Upper lobe of right lung (tissue), 1 donor: Measurements from ENCODE around the gene ZAR1. TPM values are rescaled to one million over a fixed set of nuclear protein-coding genes. Genes with fewer than 3 reads are reported as not detected.

ENCODE experiments used
- ATAC-seq: fragments of 200-7000 bp; cut with Tn5 transposase; one replicate; pipeline ENCODE4 v1.9.1; 2020; ENCODE audit warnings: mild to moderate bottlenecking, moderate library complexity
- DNase-seq: peaks from one replicate; pipeline ENCODE4 v3.0.0-alpha.2; 2020
- H3K27ac ChIP-seq: fragments of 200-600 bp; one replicate; pipeline ENCODE4 v1.8.0; 2022
- H3K27me3 ChIP-seq: fragments of 200-600 bp; one replicate; pipeline ENCODE4 v1.8.0; 2022; ENCODE audit warnings: mild to moderate bottlenecking
- H3K36me3 ChIP-seq: fragments of 200-600 bp; one replicate; pipeline ENCODE4 v1.8.0; 2022
- H3K4me1 ChIP-seq: fragments of 200-600 bp; one replicate; pipeline ENCODE4 v1.8.0; 2022
- H3K4me3 ChIP-seq: fragments of 200-600 bp; one replicate; pipeline ENCODE4 v1.8.0; 2022; ENCODE audit warnings: mild to moderate bottlenecking
- H3K9me3 ChIP-seq: fragments of 200-600 bp; one replicate; pipeline ENCODE4 v1.8.0; 2022
- CTCF ChIP-seq: fragments of 200-600 bp; IDR thresholded peaks from one replicate; pipeline ENCODE4 v1.8.0; 2022; ENCODE audit warnings: antibody characterized with exemption
- intact Hi-C: fragments of 100-400 bp; cut with DNase I; formaldehyde crosslinking; loops from one replicate; pipeline ENCODE4 v1.11.0; 2022
- total RNA-seq: library from RNA; stranded (reverse); fragmentation: NEBNext Ultra II Directional; extraction: Animal tissue kit (Norgen Biotek cat#: 25700); gene quantifications from one replicate; pipeline ENCODE4 v1.2.1, GENCODE V29; 2021
- donor health status: DM: no; HTN: yes; CAD: no; lungs with severe emphysema.

ZAR1 gene
- total RNA-seq, 1 donor from 2014 or later, result 0.55 TPM

- H3K27ac ChIP-seq, result no peak overlapping the region
- peaks cover 10% of the 10 kb centered on the region for H3K4me1 ChIP-seq
- H3K9me3 ChIP-seq, result no peaks in the 10 kb centered on the region
- ATAC-seq, result no peak
- H3K4me3 ChIP-seq, result no peak overlapping the region
- intact Hi-C loops, result no loop called here
- H3K27me3 ChIP-seq, result peaks cover 55% of the 10 kb centered on the region
- H3K36me3 ChIP-seq, result no peaks in the 10 kb centered on the region
- TF ChIP-seq CTCF, result no peak
- DNase-seq, result no peak
Measured at GRCh38 chr4:48491514-48492176, 1.6 kb downstream of the ZAR1 start.

DNA sequence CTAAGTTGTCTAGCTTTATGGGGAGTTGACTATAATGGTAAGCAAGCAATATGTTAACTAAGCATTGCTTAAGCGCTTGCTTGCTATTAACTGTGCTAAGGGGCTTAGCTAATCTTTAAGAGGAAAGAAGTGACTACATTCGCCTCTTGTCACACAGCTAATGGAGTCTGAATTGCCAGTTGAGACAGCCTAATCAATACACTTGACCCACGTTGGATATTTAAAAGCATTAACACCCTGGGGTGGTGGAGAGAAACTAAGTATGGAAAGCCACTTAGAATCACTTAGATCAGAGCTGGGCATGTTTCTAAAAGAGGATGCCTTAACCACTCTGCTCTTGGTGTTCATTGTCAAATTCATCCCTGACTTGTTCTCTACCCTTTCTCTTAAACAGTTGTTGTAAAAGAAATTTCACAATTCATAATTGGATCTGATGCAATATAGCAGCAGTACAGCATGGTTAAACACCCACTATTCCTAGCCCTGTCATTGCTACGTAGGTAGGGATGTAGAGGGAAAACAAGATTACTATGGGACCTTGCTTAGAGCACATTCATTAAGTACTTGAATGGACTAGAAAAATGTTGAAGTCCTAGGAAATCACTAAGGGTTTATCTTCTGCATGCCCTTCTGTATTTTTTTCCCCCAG, 3.5 kb downstream of the ZAR1 start:
- H3K36me3 ChIP-seq, result peaks cover 11% of the 10 kb centered on the region
- no peaks in the 10 kb centered on the region for H3K9me3 ChIP-seq
- peaks cover 36% of the 10 kb centered on the region for H3K27me3 ChIP-seq
- intact Hi-C loops, result no loop called here
- H3K4me1 ChIP-seq, result peaks cover 10% of the 10 kb centered on the region
- DNase-seq, result no peak
- no peak for TF ChIP-seq CTCF
- peak overlapping the region; percentile 19 for H3K27ac ChIP-seq
- no peak overlapping the region for H3K4me3 ChIP-seq
- ATAC-seq, result peak; percentile 42

DNA sequence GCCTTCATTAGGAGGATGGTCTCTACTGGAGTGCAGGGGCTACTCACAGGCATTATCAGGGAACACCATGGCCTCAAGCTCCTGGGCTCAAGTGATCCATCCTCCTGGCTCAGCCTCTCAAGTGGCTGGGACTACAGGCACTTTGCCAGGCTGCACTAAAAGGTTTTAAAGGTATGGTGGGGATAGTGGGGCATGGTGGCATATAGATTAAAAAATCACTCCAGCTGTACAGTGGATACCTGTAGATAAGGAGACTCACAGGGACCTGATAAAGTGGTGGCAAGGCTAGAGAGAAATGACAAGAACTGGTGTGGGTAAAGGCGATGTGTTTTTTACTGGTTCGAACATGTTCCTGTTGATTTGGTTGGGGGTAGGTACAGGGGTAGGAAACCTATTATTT, 5.9 kb downstream of the ZAR1 start:
- intact Hi-C loops, result no loop called here
- Histone ChIP-seq H3K27me3 (peaks cover 14% of the 10 kb centered on the region), H3K4me1 (peaks cover 4% of the 10 kb centered on the region), H3K27ac (no peak overlapping the region), H3K4me3 (no peak overlapping the region), H3K36me3 (peaks cover 35% of the 10 kb centered on the region), H3K9me3 (no peaks in the 10 kb centered on the region)
- ATAC-seq (no peak), DNase-seq (no peak)
- no peak for TF ChIP-seq CTCF

- H3K27ac ChIP-seq, result no peak overlapping the region
- TF ChIP-seq CTCF, result no peak
- H3K36me3 ChIP-seq, result peaks cover 61% of the 10 kb centered on the region
- ATAC-seq (no peak), DNase-seq (no peak)
- H3K4me1 ChIP-seq, result no peaks in the 10 kb centered on the region
- H3K4me3 ChIP-seq, result no peak overlapping the region
- no peaks in the 10 kb centered on the region for H3K27me3 ChIP-seq
- H3K9me3 ChIP-seq, result no peaks in the 10 kb centered on the region
- intact Hi-C loops, result no loop called here
Measured at GRCh38 chr4:48498895-48499294, 8.8 kb downstream of the ZAR1 start.

- no peak overlapping the region for H3K4me3 ChIP-seq
- no peaks in the 10 kb centered on the region for H3K27me3 ChIP-seq
- no peaks in the 10 kb centered on the region for H3K4me1 ChIP-seq
- DNase-seq (no peak), ATAC-seq (no peak)
- peaks cover 68% of the 10 kb centered on the region for H3K36me3 ChIP-seq
- H3K27ac ChIP-seq, result no peak overlapping the region
- TF ChIP-seq CTCF, result no peak
- intact Hi-C loops, result no loop called here
- H3K9me3 ChIP-seq, result no peaks in the 10 kb centered on the region
Measured at GRCh38 chr4:48499551-48500066, 9.6 kb downstream of the ZAR1 start.
